HG02759 (cell line): ENCODE data around the gene HADH.

Experiments
- ATAC-seq: cut with Tn5 transposase; IDR thresholded peaks from one replicate; pipeline ENCODE4 v1.9.1; 2021; ENCODE audit warnings: mild to moderate bottlenecking, moderate library complexity; ENCODE audit not compliant: unreplicated experiment

Gene HADH

GRCh38 chr4:108055787-108056186, 66.1 kb downstream of the HADH start:
- ATAC-seq: no peak

GRCh38 chr4:108056418-108056817, 66.7 kb downstream of the HADH start:
- ATAC-seq: no peak

- ATAC-seq: no peak
Measured at GRCh38 chr4:108058685-108059440, 69.2 kb downstream of the HADH start.

- no peak for ATAC-seq
Measured at GRCh38 chr4:108060164-108060563, 70.5 kb downstream of the HADH start.

- no peak for ATAC-seq
Measured at GRCh38 chr4:108060686-108061321, 71.1 kb downstream of the HADH start.

GRCh38 chr4:108068442-108068841, 78.8 kb downstream of the HADH start:
- no peak for ATAC-seq

GRCh38 chr4:108070775-108071174, 81.1 kb downstream of the HADH start:
- no peak for ATAC-seq

- ATAC-seq: no peak
Measured at GRCh38 chr4:108072300-108072699, 82.6 kb downstream of the HADH start.

GRCh38 chr4:108078024-108078733, 88.5 kb downstream of the HADH start:
- ATAC-seq: no peak

GRCh38 chr4:108080747-108081146, 91.1 kb downstream of the HADH start:
- no peak for ATAC-seq

- ATAC-seq: no peak
Measured at GRCh38 chr4:108081256-108081655, 91.6 kb downstream of the HADH start.
